Fibroblast of gingiva (primary cell): Measurements from ENCODE around the gene PPP5C.
"Not testable (repeated sequence)": the region's sequence is repeated elsewhere in the genome, so short reads cannot be mapped to it uniquely, and the experiment has no call there.

Experiments
- DNase-seq: peaks from one replicate; pipeline ENCODE4 v3.0.0-alpha.2; 2011; ENCODE audit warnings: low read depth

PPP5C gene

GRCh38 chr19:46410205-46411087, 63.6 kb downstream of the PPP5C start:
- DNase-seq = no peak

- no peak for DNase-seq
Measured at GRCh38 chr19:46411088-46411924, 64.4 kb downstream of the PPP5C start.

- no peak for DNase-seq
Measured at GRCh38 chr19:46411925-46412649, 65.2 kb downstream of the PPP5C start.

- DNase-seq = no peak
Measured at GRCh38 chr19:46412650-46413261, 65.9 kb downstream of the PPP5C start.

- peak; percentile 79 for DNase-seq
Measured at GRCh38 chr19:46413262-46414031, 66.6 kb downstream of the PPP5C start, which contains the start of gene CCDC8. Gene CCDC8, minus strand, starts transcription at chr19:46413564. Its CDS starts 754 bp downstream, at chr19:46412810.

GRCh38 chr19:46414899-46415298, 68.0 kb downstream of the PPP5C start:
- DNase-seq = not testable (repeated sequence)

- DNase-seq = peak; percentile 68
Measured at GRCh38 chr19:46415804-46416709, 69.2 kb downstream of the PPP5C start.

GRCh38 chr19:46420056-46420455, 73.2 kb downstream of the PPP5C start:
- DNase-seq = no peak

GRCh38 chr19:46422344-46422743, 75.5 kb downstream of the PPP5C start:
- DNase-seq = no peak

GRCh38 chr19:46423188-46423587, 76.3 kb downstream of the PPP5C start:
- no peak for DNase-seq

GRCh38 chr19:46426035-46426505, 79.2 kb downstream of the PPP5C start:
- no peak for DNase-seq

GRCh38 chr19:46426506-46427162, 79.7 kb downstream of the PPP5C start:
- peak; percentile 72 for DNase-seq

- no peak for DNase-seq
Measured at GRCh38 chr19:46427518-46428045, 80.7 kb downstream of the PPP5C start.

GRCh38 chr19:46428239-46429135, 81.6 kb downstream of the PPP5C start, which contains the start of gene PNMA8C:
Gene PNMA8C, minus strand, starts transcription at chr19:46428936. Its CDS starts 577 bp downstream, at chr19:46428359.
- DNase-seq = peak; percentile 33

- DNase-seq = no peak
Measured at GRCh38 chr19:46429999-46430398, 83.1 kb downstream of the PPP5C start.

- DNase-seq = no peak
Measured at GRCh38 chr19:46431824-46432223, 84.9 kb downstream of the PPP5C start.

GRCh38 chr19:46433470-46433869, 86.6 kb downstream of the PPP5C start:
- DNase-seq = not testable (repeated sequence)

- DNase-seq = no peak
Measured at GRCh38 chr19:46435009-46435408, 88.1 kb downstream of the PPP5C start.
